ENCODE data around the gene SORCS2.

GRCh38 chr4:7463566-7464258 lies 271.4 kb downstream of the SORCS2 start:
- TF ChIP-seq ARNT (IDR thresholded peaks at IDR 0.05), result no peak
- TF ChIP-seq ZNF384 (IDR thresholded peaks at IDR 0.05), result no peak
- no peak for TF ChIP-seq SP1 (IDR thresholded peaks at IDR 0.05)
- no peak for TF ChIP-seq SUZ12 (IDR thresholded peaks at IDR 0.05)
- no peak for TF ChIP-seq FOXM1 (IDR thresholded peaks at IDR 0.05; ENCODE audit: borderline replicate concordance)
- no peak for TF ChIP-seq BHLHE40 (IDR thresholded peaks at IDR 0.05; ENCODE audit: borderline replicate concordance)
- no peak for TF ChIP-seq HDGF (IDR thresholded peaks at IDR 0.05; ENCODE audit: borderline replicate concordance)
- TF ChIP-seq ELF4 (IDR thresholded peaks at IDR 0.05), result no peak
- TF ChIP-seq FOXK2 (IDR thresholded peaks at IDR 0.05), result no peak
- TF ChIP-seq NFRKB (IDR thresholded peaks at IDR 0.05), result no peak
- no peak for TF ChIP-seq TARDBP (IDR thresholded peaks at IDR 0.05)
- TF ChIP-seq PKNOX1 (IDR thresholded peaks at IDR 0.05), result no peak
